Measurements from ENCODE around the gene TMEM184C. TPM values are rescaled to one million over a fixed set of nuclear protein-coding genes. Genes with fewer than 3 reads are reported as not detected.

TMEM184C gene
- total and polyA plus RNA-seq, 2 of the 8 experiments (the other 6 are each of a cell fraction or from before 2014, with no cell fraction given) = 11.1 to 42.4 TPM

DNA sequence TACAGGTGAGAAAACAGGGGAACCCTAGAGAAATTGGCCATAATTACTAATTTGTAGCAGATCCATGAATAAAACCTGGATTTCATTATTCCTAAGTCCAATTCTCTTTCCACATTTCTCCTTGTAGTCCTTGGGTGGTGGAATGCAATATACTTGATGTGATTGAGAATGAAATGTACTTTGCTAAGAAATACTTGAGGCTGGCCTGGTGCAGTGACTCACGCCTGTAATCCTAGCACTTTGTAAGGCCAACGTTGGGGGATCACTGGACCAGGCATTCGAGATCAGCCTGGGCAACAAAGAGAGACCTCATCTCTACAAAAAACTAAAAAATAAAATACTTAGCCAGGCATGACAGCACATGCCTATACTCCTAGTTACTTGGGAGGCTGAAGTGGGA, 15.9 kb downstream of the TMEM184C start (continued):
- no peak for TF ChIP-seq FOSL1 (IDR thresholded peaks at IDR 0.05; ENCODE audit: insufficient read depth, low read depth, low read length)

All from H1 (cell line).